NCI-H2196 treated with DMSO at 0.1 percent for 48 hours (cell line): ENCODE data around the gene TBC1D28.
A peak's percentile ranks its signal among the peaks of the same experiment; 100 is the strongest.
"Not testable (repeated sequence)": the region's sequence is repeated elsewhere in the genome, so short reads cannot be mapped to it uniquely, and the experiment has no call there.

ENCODE experiments used
- DNase-seq: peaks from one replicate; lab custom pipeline; 2025; ENCODE audit not compliant: unreplicated experiment; lab: John Stamatoyannopoulos, UW

Gene TBC1D28

GRCh38 chr17:18644291-18644690, at the start of gene TBC1D28:
Gene TBC1D28, minus strand, starts transcription at chr17:18644391. Its CDS starts 3,039 bp downstream, at chr17:18641352.
- DNase-seq, result not testable (repeated sequence)

GRCh38 chr17:18682668-18683067, 38.5 kb upstream of the TBC1D28 start:
- DNase-seq, result not testable (repeated sequence)

- DNase-seq, result peak; percentile 49
Observed at GRCh38 chr17:18681767-18682571, 37.8 kb upstream of the TBC1D28 start, which contains the start of gene FOXO3B. Gene FOXO3B, minus strand, starts transcription at chr17:18682314. Its CDS starts 663 bp downstream, at chr17:18681651.

GRCh38 chr17:18677381-18677780, 33.2 kb upstream of the TBC1D28 start:
- not testable (repeated sequence) for DNase-seq

- not testable (repeated sequence) for DNase-seq
Observed at GRCh38 chr17:18676928-18677327, 32.7 kb upstream of the TBC1D28 start.

- DNase-seq, result not testable (repeated sequence)
Observed at GRCh38 chr17:18672395-18673227, 28.4 kb upstream of the TBC1D28 start.

- not testable (repeated sequence) for DNase-seq
Observed at GRCh38 chr17:18668625-18669024, 24.4 kb upstream of the TBC1D28 start.

- DNase-seq, result not testable (repeated sequence)
Observed at GRCh38 chr17:18667535-18667934, 23.3 kb upstream of the TBC1D28 start.

GRCh38 chr17:18666326-18666725, 22.1 kb upstream of the TBC1D28 start:
- not testable (repeated sequence) for DNase-seq

GRCh38 chr17:18661924-18662624, 17.9 kb upstream of the TBC1D28 start:
- not testable (repeated sequence) for DNase-seq

- not testable (repeated sequence) for DNase-seq
Observed at GRCh38 chr17:18650094-18650493, 5.9 kb upstream of the TBC1D28 start.

- DNase-seq, result not testable (repeated sequence)
Observed at GRCh38 chr17:18643124-18643523, 1.1 kb downstream of the TBC1D28 start.

- not testable (repeated sequence) for DNase-seq
Observed at GRCh38 chr17:18638357-18638756, 5.8 kb downstream of the TBC1D28 start.

GRCh38 chr17:18636237-18636636, 8.0 kb downstream of the TBC1D28 start:
- not testable (repeated sequence) for DNase-seq

- not testable (repeated sequence) for DNase-seq
Observed at GRCh38 chr17:18635773-18636172, 8.4 kb downstream of the TBC1D28 start.

- not testable (repeated sequence) for DNase-seq
Observed at GRCh38 chr17:18634550-18635263, 9.5 kb downstream of the TBC1D28 start.

GRCh38 chr17:18626152-18626870, 17.9 kb downstream of the TBC1D28 start:
- DNase-seq, result no peak

GRCh38 chr17:18625509-18626104, 18.6 kb downstream of the TBC1D28 start:
- DNase-seq, result not testable (repeated sequence)

GRCh38 chr17:18624862-18625501, 19.2 kb downstream of the TBC1D28 start:
- not testable (repeated sequence) for DNase-seq
